B cell (primary cell): ENCODE results near the gene GLRX.

Experiments
- EZH2 ChIP-seq: IDR thresholded peaks from 2 replicates; pipeline ENCODE4 v1.6.1; 2012; ENCODE audit warnings: borderline replicate concordance, low read depth, mild to moderate bottlenecking, moderate library complexity, low read length; ENCODE audit not compliant: insufficient read depth, poor library complexity, severe bottlenecking
- TF ChIP-seq, protein P1 (sequence below): fragments of 200-600 bp; IDR thresholded peaks from one replicate; pipeline ENCODE4 v1.8.0; 2022; ENCODE audit warnings: antibody characterized with exemption, mild to moderate bottlenecking

DNA sequence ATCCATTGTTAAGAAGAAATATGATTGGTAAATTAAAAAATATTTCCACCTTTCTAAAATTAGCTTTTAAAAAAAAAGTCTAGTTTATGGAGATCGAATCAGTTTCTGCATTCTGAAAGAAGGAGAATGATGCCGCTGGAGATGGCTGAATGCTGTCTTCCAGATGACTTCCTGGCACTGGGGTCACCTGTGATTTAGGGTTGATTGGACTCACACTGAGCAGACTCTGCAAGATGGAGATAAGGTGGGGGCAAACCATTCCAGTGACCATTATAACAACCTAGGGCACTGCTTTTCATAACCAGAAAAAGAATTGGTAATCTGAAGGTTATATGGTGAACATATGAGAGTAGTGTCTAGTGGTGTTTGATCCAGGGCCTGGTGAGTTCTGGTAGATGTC lies 50.6 kb downstream of the GLRX start:
- TF ChIP-seq, protein P1, sequence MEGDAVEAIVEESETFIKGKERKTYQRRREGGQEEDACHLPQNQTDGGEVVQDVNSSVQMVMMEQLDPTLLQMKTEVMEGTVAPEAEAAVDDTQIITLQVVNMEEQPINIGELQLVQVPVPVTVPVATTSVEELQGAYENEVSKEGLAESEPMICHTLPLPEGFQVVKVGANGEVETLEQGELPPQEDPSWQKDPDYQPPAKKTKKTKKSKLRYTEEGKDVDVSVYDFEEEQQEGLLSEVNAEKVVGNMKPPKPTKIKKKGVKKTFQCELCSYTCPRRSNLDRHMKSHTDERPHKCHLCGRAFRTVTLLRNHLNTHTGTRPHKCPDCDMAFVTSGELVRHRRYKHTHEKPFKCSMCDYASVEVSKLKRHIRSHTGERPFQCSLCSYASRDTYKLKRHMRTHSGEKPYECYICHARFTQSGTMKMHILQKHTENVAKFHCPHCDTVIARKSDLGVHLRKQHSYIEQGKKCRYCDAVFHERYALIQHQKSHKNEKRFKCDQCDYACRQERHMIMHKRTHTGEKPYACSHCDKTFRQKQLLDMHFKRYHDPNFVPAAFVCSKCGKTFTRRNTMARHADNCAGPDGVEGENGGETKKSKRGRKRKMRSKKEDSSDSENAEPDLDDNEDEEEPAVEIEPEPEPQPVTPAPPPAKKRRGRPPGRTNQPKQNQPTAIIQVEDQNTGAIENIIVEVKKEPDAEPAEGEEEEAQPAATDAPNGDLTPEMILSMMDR, result no peak
- no peak for TF ChIP-seq EZH2
